ENCODE data around the gene SLC39A1. TPM values are rescaled to one million over a fixed set of nuclear protein-coding genes. Genes with fewer than 3 reads are reported as not detected.
"Not testable (repeated sequence)": the region's sequence is repeated elsewhere in the genome, so short reads cannot be mapped to it uniquely, and the experiment has no call there.

The SLC39A1 gene
- total RNA-seq, 1 donor from 2014 or later = 120 TPM

GRCh38 chr1:153912349-153912748 is 51.0 kb downstream of the SLC39A1 start:
- ATAC-seq (no peak), DNase-seq (no peak)
- no peaks in the 10 kb centered on the region for H3K9me3 ChIP-seq
- TF ChIP-seq, protein P1, sequence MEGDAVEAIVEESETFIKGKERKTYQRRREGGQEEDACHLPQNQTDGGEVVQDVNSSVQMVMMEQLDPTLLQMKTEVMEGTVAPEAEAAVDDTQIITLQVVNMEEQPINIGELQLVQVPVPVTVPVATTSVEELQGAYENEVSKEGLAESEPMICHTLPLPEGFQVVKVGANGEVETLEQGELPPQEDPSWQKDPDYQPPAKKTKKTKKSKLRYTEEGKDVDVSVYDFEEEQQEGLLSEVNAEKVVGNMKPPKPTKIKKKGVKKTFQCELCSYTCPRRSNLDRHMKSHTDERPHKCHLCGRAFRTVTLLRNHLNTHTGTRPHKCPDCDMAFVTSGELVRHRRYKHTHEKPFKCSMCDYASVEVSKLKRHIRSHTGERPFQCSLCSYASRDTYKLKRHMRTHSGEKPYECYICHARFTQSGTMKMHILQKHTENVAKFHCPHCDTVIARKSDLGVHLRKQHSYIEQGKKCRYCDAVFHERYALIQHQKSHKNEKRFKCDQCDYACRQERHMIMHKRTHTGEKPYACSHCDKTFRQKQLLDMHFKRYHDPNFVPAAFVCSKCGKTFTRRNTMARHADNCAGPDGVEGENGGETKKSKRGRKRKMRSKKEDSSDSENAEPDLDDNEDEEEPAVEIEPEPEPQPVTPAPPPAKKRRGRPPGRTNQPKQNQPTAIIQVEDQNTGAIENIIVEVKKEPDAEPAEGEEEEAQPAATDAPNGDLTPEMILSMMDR (IDR thresholded peaks at IDR 0.05) = no peak
- no peak overlapping the region for H3K27ac ChIP-seq
- no peak overlapping the region for H3K4me3 ChIP-seq
- intact Hi-C loops (cut with DNase I) = no loop called here
- H3K4me1 ChIP-seq = no peaks in the 10 kb centered on the region
- peaks cover 14% of the 10 kb centered on the region for H3K36me3 ChIP-seq
- H3K27me3 ChIP-seq = no peaks in the 10 kb centered on the region

GRCh38 chr1:153910560-153910959 is 52.8 kb downstream of the SLC39A1 start:
- H3K9me3 ChIP-seq; intact Hi-C loops (cut with DNase I); ATAC-seq; DNase-seq; H3K27ac ChIP-seq; H3K4me3 ChIP-seq; H3K27me3 ChIP-seq; H3K4me1 ChIP-seq: not testable (repeated sequence)
- peaks cover 17% of the 10 kb centered on the region for H3K36me3 ChIP-seq

Small RNA genes within 50 kb of the gene (microRNA-seq; reads per million reads assigned to microRNA genes)
- gene MIR6737 (ENCODE audit: borderline microRNAs expressed) = not detected

Other genes starting within 250 kb of the SLC39A1 start
- 72.3 TPM for gene INTS3, start 235.5 kb downstream of the SLC39A1 start, total RNA-seq
- gene SLC27A3, start 188.1 kb downstream of the SLC39A1 start, total RNA-seq = 105 TPM
- 55.1 TPM for gene GATAD2B, start 40.6 kb downstream of the SLC39A1 start, total RNA-seq
- 83.7 TPM for gene DENND4B, start 16.8 kb downstream of the SLC39A1 start, total RNA-seq
- 52.7 TPM for gene CRTC2, start 4.9 kb downstream of the SLC39A1 start, total RNA-seq
- 10.5 TPM for gene CREB3L4, start 4.4 kb upstream of the SLC39A1 start, total RNA-seq
- gene JTB, start 14.1 kb upstream of the SLC39A1 start, total RNA-seq = 129 TPM
- gene RAB13, start 22.8 kb upstream of the SLC39A1 start, total RNA-seq = 103 TPM
- gene RPS27, start 27.2 kb upstream of the SLC39A1 start, total RNA-seq = 1,693 TPM
- gene NUP210L, start 191.5 kb upstream of the SLC39A1 start, total RNA-seq = 2.1 TPM
- 326 TPM for gene TPM3, start 228.6 kb upstream of the SLC39A1 start, total RNA-seq
- gene CFAP141, start 242.8 kb upstream of the SLC39A1 start, total RNA-seq = not detected

All from upper lobe of right lung (tissue), 1 donor.